Measurements from ENCODE around the gene MARCHF7.
"Not testable (repeated sequence)": the region's sequence is repeated elsewhere in the genome, so short reads cannot be mapped to it uniquely, and the experiment has no call there.

Gene MARCHF7, protein sequence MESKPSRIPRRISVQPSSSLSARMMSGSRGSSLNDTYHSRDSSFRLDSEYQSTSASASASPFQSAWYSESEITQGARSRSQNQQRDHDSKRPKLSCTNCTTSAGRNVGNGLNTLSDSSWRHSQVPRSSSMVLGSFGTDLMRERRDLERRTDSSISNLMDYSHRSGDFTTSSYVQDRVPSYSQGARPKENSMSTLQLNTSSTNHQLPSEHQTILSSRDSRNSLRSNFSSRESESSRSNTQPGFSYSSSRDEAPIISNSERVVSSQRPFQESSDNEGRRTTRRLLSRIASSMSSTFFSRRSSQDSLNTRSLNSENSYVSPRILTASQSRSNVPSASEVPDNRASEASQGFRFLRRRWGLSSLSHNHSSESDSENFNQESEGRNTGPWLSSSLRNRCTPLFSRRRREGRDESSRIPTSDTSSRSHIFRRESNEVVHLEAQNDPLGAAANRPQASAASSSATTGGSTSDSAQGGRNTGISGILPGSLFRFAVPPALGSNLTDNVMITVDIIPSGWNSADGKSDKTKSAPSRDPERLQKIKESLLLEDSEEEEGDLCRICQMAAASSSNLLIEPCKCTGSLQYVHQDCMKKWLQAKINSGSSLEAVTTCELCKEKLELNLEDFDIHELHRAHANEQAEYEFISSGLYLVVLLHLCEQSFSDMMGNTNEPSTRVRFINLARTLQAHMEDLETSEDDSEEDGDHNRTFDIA

GRCh38 chr2:159712143-159712928 is at the start of gene MARCHF7:
Gene MARCHF7 (plus strand): TSS chr2:159712506. CDS start chr2:159729023, 16,517 bp downstream.
- in situ Hi-C loops (cut with MboI; ENCODE audit: low sequenced_read_pairs, unreplicated experiment), result no loop called here
- peak; percentile 61 for TF ChIP-seq CTCF (IDR thresholded peaks at IDR 0.05; ENCODE audit: borderline replicate concordance, control extremely low read depth, extremely low read depth, insufficient read depth, missing control alignments)
- DNase-seq (ENCODE audit: low spot score), result peak; percentile 98

GRCh38 chr2:159667423-159667822 is 44.9 kb upstream of the MARCHF7 start:
- in situ Hi-C loops (cut with MboI; ENCODE audit: low sequenced_read_pairs, unreplicated experiment), result not testable (repeated sequence)

DNA sequence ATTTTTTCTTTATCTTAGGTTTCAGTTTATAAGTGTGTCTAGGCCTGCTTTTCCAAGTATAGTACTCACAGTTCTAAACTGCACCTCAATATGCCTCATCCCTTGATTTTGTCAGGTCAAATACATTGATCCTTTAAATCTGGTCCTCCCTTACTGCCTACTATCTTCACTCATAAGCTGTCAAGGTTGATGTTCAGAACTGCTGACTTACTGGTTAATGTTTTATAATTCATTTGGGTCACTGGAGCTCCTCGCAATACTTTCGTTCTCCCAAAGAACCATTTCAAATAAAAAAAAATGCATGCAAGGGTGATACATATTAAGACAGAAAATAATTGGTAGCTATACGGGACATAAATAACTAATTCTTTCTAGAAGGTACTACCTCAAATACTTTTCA is 41.3 kb upstream of the MARCHF7 start:
- in situ Hi-C loops (cut with MboI; ENCODE audit: low sequenced_read_pairs, unreplicated experiment), result no loop called here
- no peak for DNase-seq (ENCODE audit: low spot score)
- TF ChIP-seq CTCF (IDR thresholded peaks at IDR 0.05; ENCODE audit: borderline replicate concordance, control extremely low read depth, extremely low read depth, insufficient read depth, missing control alignments), result no peak

More at GRCh38 chr2:159667423-159667822, 44.9 kb upstream of the MARCHF7 start:
- DNase-seq (ENCODE audit: low spot score), result not testable (repeated sequence)

DNA sequence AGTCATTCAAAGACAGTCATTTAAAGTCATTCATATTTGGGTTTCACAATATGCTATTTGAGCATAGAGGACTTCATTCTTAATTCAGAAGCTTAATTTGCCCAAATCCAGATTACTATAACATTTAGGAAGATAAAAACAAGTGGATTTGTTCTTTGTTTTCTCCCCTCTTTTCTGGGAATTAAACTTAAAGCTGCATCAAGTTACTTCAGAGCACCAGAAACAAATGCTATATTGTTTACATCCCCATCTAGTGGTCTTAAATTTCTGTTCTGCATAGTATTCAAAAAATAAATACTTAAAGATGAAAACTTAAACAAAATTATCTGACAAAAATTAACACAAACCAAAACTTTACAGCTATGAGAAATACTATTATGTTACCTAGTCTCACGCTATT is 34.7 kb upstream of the MARCHF7 start:
- in situ Hi-C loops (cut with MboI; ENCODE audit: low sequenced_read_pairs, unreplicated experiment), result no loop called here
- TF ChIP-seq CTCF (IDR thresholded peaks at IDR 0.05; ENCODE audit: borderline replicate concordance, control extremely low read depth, extremely low read depth, insufficient read depth, missing control alignments), result no peak
- peak; percentile 19 for DNase-seq (ENCODE audit: low spot score)

DNA sequence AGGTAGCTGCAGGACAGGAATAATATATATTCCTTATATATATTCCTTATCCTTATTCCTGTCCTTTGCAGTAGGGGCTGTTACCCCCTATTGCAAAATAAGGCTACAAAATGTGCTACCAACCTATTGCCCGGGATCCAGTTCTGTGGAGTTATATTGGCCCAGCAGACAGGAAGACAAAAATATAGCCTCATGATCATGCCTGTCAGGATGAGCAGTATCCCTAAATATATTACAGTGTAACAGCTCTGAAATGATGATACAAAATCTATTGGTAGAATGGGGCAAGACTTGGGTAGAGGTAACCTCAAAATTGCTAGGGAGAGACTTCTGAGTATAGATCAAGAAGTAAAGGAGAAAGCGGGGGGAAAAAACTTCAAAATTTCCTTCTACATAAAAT is 31.6 kb upstream of the MARCHF7 start:
- no peak for TF ChIP-seq CTCF (IDR thresholded peaks at IDR 0.05; ENCODE audit: borderline replicate concordance, control extremely low read depth, extremely low read depth, insufficient read depth, missing control alignments)
- DNase-seq (ENCODE audit: low spot score), result no peak
- in situ Hi-C loops (cut with MboI; ENCODE audit: low sequenced_read_pairs, unreplicated experiment), result no loop called here

DNA sequence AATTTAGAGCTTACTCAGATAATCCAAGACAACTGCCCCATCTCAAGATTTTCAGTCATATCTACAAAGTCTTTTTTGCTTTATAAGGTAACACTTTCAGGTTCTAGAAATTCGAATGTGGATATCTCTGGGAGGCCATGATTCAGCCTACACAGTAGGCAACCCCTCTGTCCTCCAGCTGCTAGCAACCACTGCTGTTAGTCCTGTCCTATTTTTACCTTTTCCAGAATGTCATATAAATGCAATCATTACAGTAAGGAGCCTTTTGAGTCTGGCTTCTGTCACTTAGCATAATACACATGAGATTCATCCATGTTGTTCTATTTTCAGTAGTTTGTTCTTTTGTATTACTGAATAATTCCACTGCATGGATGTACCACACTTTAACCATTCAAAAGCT is 28.5 kb upstream of the MARCHF7 start:
- DNase-seq (ENCODE audit: low spot score), result no peak
- in situ Hi-C loops (cut with MboI; ENCODE audit: low sequenced_read_pairs, unreplicated experiment), result no loop called here
- TF ChIP-seq CTCF (IDR thresholded peaks at IDR 0.05; ENCODE audit: borderline replicate concordance, control extremely low read depth, extremely low read depth, insufficient read depth, missing control alignments), result no peak

Measured in GM13976 (cell line).